Measurements from ENCODE around the gene ZBED1.
"Not testable (repeated sequence)": the region's sequence is repeated elsewhere in the genome, so short reads cannot be mapped to it uniquely, and the experiment has no call there.

Gene ZBED1

DNA sequence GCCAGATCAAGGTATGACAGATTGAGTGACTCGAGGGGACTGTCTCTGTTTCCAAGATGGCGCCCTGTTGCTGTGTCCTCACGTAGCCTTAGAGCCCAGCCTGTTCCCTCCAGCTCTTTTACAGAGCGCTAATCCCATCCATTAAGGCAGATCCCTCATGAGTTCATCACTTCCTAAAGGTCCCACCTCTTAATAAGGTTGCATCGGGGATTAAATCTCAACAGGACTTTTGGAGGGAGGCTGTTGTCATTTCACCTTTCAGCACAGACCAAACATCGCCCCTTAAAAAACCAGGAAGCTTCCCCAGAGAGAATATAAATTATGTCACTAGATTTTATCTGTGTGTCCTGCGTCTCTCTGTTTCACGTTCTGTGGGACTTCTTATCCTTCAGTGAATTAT lies 32.6 kb upstream of the ZBED1 start:
- Histone ChIP-seq H3K9me3 (ENCODE audit: insufficient read depth, low read length) (no peaks in the 10 kb centered on the region), H3K4me3 (ENCODE audit: insufficient read length, low read depth) (no peak overlapping the region), H3K9ac (ENCODE audit: insufficient read length, low read depth) (no peak overlapping the region), H3K27me3 (ENCODE audit: insufficient read depth, insufficient read length) (no peaks in the 10 kb centered on the region), H3K4me1 (ENCODE audit: insufficient read depth, insufficient read length) (no peaks in the 10 kb centered on the region), H3K36me3 (ENCODE audit: insufficient read depth, insufficient read length, low read length) (no peaks in the 10 kb centered on the region)
- no peak for TF ChIP-seq ZNF274 (IDR thresholded peaks at IDR 0.05; ENCODE audit: low read depth, low read length)
- no peak for TF ChIP-seq YY1 (IDR thresholded peaks at IDR 0.05; ENCODE audit: insufficient read depth, insufficient read length)
- TF ChIP-seq SUZ12 (IDR thresholded peaks at IDR 0.05; ENCODE audit: extremely low read depth, insufficient read depth, insufficient read length) = no peak
- DNase-seq (ENCODE audit: low read depth, low spot score) = no peak

DNA sequence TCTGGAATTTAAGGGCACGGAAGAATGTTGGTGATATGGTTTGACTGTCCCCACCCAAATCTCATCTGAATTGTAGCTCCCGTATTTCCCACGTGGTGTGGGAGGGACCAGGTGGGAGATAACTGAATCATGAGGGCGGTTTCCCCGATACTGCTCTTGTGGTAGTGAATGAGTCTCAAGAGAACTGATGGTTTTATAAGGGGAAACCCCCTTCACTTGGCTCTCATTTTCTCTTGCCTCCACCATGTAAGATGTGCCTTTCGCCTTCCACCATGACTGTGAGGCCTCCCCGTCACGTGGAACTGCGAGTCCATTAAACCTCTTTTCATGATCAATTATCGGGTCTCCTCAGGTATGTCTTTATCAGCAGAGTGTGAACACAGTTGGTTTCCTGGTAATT lies 25.6 kb upstream of the ZBED1 start:
- Histone ChIP-seq H3K4me3 (ENCODE audit: insufficient read length, low read depth) (no peak overlapping the region), H3K36me3 (ENCODE audit: insufficient read depth, insufficient read length, low read length) (no peaks in the 10 kb centered on the region), H3K9ac (ENCODE audit: insufficient read length, low read depth) (no peak overlapping the region), H3K27me3 (ENCODE audit: insufficient read depth, insufficient read length) (no peaks in the 10 kb centered on the region), H3K4me1 (ENCODE audit: insufficient read depth, insufficient read length) (no peaks in the 10 kb centered on the region), H3K9me3 (ENCODE audit: insufficient read depth, low read length) (peaks cover 13% of the 10 kb centered on the region; the same call in 1 of the 2 replicates)
- DNase-seq (ENCODE audit: low read depth, low spot score) = no peak
- TF ChIP-seq SUZ12 (IDR thresholded peaks at IDR 0.05; ENCODE audit: extremely low read depth, insufficient read depth, insufficient read length) (no peak), ZNF274 (IDR thresholded peaks at IDR 0.05; ENCODE audit: low read depth, low read length) (no peak), YY1 (IDR thresholded peaks at IDR 0.05; ENCODE audit: insufficient read depth, insufficient read length) (no peak)

DNA sequence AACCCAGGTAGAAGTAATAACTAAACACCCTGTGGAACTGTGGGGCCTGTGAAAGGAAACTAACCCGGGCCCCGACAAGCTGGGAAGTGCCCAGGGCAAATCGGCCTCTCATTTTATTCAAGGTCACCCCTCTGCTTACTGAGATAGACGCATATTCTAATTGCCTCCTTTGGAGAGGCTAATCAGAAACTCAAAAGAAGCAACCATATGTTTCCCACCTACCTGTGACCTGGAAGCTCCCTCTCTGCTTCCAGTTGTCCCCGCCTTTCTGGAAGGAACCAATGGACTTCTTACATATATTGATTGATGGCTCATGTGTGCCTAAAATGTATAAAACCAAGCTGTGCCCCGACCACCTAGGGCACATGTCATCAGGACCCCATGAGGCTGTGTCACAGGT lies 23.1 kb upstream of the ZBED1 start:
- Histone ChIP-seq H3K27me3 (ENCODE audit: insufficient read depth, insufficient read length) (no peaks in the 10 kb centered on the region), H3K4me3 (ENCODE audit: insufficient read length, low read depth) (no peak overlapping the region), H3K9me3 (ENCODE audit: insufficient read depth, low read length) (peaks cover 13% of the 10 kb centered on the region; the same call in 1 of the 2 replicates), H3K36me3 (ENCODE audit: insufficient read depth, insufficient read length, low read length) (no peaks in the 10 kb centered on the region), H3K4me1 (ENCODE audit: insufficient read depth, insufficient read length) (no peaks in the 10 kb centered on the region), H3K9ac (ENCODE audit: insufficient read length, low read depth) (no peak overlapping the region)
- no peak for DNase-seq (ENCODE audit: low read depth, low spot score)
- TF ChIP-seq SUZ12 (IDR thresholded peaks at IDR 0.05; ENCODE audit: extremely low read depth, insufficient read depth, insufficient read length) = no peak
- TF ChIP-seq YY1 (IDR thresholded peaks at IDR 0.05; ENCODE audit: insufficient read depth, insufficient read length) = no peak
- TF ChIP-seq ZNF274 (IDR thresholded peaks at IDR 0.05; ENCODE audit: low read depth, low read length) = no peak

DNA sequence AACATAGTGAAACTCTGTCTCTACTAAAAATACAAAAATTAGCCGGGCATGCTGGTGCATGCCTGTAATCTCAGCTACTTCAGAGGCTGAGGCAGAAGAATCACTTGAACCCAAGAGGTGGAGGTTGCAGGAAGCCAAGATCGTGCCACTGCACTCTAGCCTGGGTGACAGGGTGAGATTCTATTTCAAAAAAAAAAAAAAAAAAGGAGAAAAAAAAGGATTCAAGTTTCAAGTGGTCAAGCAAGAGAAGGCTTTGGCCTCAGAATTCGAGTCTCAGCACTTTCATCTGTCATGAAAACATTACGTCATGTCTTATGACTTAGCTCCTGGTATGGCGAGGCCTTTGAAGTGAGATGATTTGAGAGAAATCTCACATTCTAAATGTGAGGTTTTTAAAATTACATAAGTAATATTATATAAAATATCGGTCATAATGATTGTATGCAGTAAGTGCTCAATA lies 21.2 kb upstream of the ZBED1 start:
- DNase-seq (ENCODE audit: low read depth, low spot score) = no peak
- Histone ChIP-seq H3K27me3 (ENCODE audit: insufficient read depth, insufficient read length) (no peaks in the 10 kb centered on the region), H3K36me3 (ENCODE audit: insufficient read depth, insufficient read length, low read length) (no peaks in the 10 kb centered on the region), H3K9me3 (ENCODE audit: insufficient read depth, low read length) (peaks cover 7% of the 10 kb centered on the region; the same call in 1 of the 2 replicates), H3K4me3 (ENCODE audit: insufficient read length, low read depth) (no peak overlapping the region), H3K9ac (ENCODE audit: insufficient read length, low read depth) (no peak overlapping the region), H3K4me1 (ENCODE audit: insufficient read depth, insufficient read length) (no peaks in the 10 kb centered on the region)
- no peak for TF ChIP-seq SUZ12 (IDR thresholded peaks at IDR 0.05; ENCODE audit: extremely low read depth, insufficient read depth, insufficient read length)
- no peak for TF ChIP-seq YY1 (IDR thresholded peaks at IDR 0.05; ENCODE audit: insufficient read depth, insufficient read length)
- no peak for TF ChIP-seq ZNF274 (IDR thresholded peaks at IDR 0.05; ENCODE audit: low read depth, low read length)

DNA sequence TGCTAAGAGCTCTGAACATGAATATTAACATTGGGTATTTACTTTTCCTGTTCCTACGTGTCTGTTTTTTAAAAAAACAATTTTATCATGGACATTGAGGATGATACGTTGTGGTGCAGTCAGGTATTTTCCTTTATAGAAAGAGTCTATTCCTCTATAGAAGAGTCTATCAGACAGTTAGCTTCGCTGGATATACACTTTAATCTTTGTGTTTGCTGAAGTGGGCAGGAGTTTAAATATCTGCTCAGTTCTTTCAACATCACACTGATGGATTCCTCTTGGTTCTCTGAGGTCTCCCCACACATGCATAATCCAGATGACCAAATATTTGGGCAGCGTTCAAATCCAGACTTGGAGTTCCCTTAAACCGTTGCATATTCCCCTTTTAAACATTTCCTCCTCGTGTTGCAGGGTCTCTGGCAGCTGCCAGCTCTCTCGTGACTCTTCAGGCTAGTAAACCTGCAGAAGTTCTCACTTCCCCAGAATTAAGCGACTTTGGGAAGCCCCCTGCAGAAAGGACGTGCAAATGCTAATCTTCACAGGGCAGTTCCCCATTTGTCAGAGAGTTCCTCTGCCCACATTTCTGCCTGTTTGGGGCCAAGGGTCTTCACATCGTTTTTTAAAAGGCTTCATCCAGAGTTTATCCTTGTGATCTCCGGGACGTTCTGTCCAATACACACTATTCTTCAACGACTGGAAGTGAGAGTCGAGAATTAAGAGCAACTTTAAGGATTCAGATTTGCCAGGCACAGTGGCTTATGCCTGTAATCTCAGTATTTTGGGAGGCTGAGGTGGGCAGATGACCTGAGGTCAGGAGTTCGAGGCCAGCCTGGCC lies 20.5 kb upstream of the ZBED1 start:
- DNase-seq (ENCODE audit: low read depth, low spot score) = no peak
- Histone ChIP-seq H3K4me1 (ENCODE audit: insufficient read depth, insufficient read length) (no peaks in the 10 kb centered on the region), H3K27me3 (ENCODE audit: insufficient read depth, insufficient read length) (no peaks in the 10 kb centered on the region), H3K9ac (ENCODE audit: insufficient read length, low read depth) (no peak overlapping the region), H3K36me3 (ENCODE audit: insufficient read depth, insufficient read length, low read length) (no peaks in the 10 kb centered on the region), H3K4me3 (ENCODE audit: insufficient read length, low read depth) (no peak overlapping the region), H3K9me3 (ENCODE audit: insufficient read depth, low read length) (0 out of 2 replicates have a peak, but pooled peaks cover under 1% of the 10 kb centered on the region)
- TF ChIP-seq YY1 (IDR thresholded peaks at IDR 0.05; ENCODE audit: insufficient read depth, insufficient read length) (no peak), SUZ12 (IDR thresholded peaks at IDR 0.05; ENCODE audit: extremely low read depth, insufficient read depth, insufficient read length) (no peak), ZNF274 (IDR thresholded peaks at IDR 0.05; ENCODE audit: low read depth, low read length) (no peak)

DNA sequence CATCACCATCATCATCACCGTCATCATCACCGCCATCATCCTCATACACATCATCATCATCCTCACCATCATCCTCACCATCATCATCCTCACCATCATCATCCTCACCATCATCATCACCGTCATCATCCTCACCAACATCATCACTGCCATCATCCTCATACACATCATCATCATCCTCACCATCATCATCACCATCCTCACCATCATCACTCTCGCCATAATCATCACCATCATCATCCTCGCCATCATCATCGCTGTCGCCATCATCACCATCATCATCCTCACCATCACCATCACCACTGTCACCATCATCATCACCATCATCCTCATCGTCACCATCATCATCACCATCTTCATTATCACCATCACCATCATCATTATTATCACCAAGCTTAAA lies 19.8 kb upstream of the ZBED1 start:
- no peak for DNase-seq (ENCODE audit: low read depth, low spot score)
- no peak overlapping the region for H3K9ac ChIP-seq (ENCODE audit: insufficient read length, low read depth)
- H3K4me3 ChIP-seq (ENCODE audit: insufficient read length, low read depth) = no peak overlapping the region
- no peaks in the 10 kb centered on the region for H3K4me1 ChIP-seq (ENCODE audit: insufficient read depth, insufficient read length)
- H3K27me3 ChIP-seq (ENCODE audit: insufficient read depth, insufficient read length) = no peaks in the 10 kb centered on the region
- H3K36me3 ChIP-seq (ENCODE audit: insufficient read depth, insufficient read length, low read length) = no peaks in the 10 kb centered on the region
- H3K9me3 ChIP-seq (ENCODE audit: insufficient read depth, low read length) = no peaks in the 10 kb centered on the region
- TF ChIP-seq ZNF274 (IDR thresholded peaks at IDR 0.05; ENCODE audit: low read depth, low read length) (no peak), YY1 (IDR thresholded peaks at IDR 0.05; ENCODE audit: insufficient read depth, insufficient read length) (no peak), SUZ12 (IDR thresholded peaks at IDR 0.05; ENCODE audit: extremely low read depth, insufficient read depth, insufficient read length) (no peak)

DNA sequence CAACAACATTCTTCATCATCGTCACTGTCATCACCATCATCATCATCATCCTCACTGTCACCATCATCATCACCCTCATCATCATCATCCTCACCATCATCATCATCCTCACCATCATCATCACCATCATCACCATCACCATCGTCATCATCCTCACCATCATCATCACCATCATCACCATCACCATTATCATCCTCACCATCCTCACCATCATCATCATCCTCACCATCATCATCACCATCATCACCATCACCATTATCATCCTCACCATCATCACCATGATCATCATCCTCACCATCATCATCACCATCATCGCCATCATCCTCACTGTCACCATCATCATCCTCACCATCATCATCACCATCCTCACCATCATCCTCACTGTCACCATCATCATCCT lies 18.9 kb upstream of the ZBED1 start:
- H3K9ac ChIP-seq (ENCODE audit: insufficient read length, low read depth); H3K4me3 ChIP-seq (ENCODE audit: insufficient read length, low read depth); DNase-seq (ENCODE audit: low read depth, low spot score): not testable (repeated sequence)

More for the DNA sequence above, 18.9 kb upstream of the ZBED1 start:
- not testable (repeated sequence) for H3K36me3 ChIP-seq (ENCODE audit: insufficient read depth, insufficient read length, low read length); H3K27me3 ChIP-seq (ENCODE audit: insufficient read depth, insufficient read length); H3K4me1 ChIP-seq (ENCODE audit: insufficient read depth, insufficient read length); H3K9me3 ChIP-seq (ENCODE audit: insufficient read depth, low read length)
